H1 (cell line): ENCODE measurements around the gene OAS3. TPM values are rescaled to one million over a fixed set of nuclear protein-coding genes. Genes with fewer than 3 reads are reported as not detected.

Experiments used
- SRF ChIP-seq: IDR thresholded peaks from 2 replicates; pipeline ENCODE4 v1.6.1; 2011; ENCODE audit warnings: mild to moderate bottlenecking, low read depth, low read length, moderate library complexity
- polyA plus RNA-seq, 7 experiments: library from polyadenylated mRNA; depleted of rRNA in 3 of 7; stranded (reverse) in 5 of 7; unstranded in 2 of 7; fragments of >200 nt in 5 of 7; fragments of 200-250 nt in 2 of 7; gene quantifications; 1 replicate in 5 of 7; 2 replicates in 1 of 7; 4 replicates in 1 of 7; pipeline versions ENCODE4 v1.2.1 to v1.2.3, GENCODE V29; 2011 to 2013; ENCODE audit warnings: missing spikeins in 2 of 7, mixed read lengths in 2 of 7
- total RNA-seq: library from RNA; stranded (reverse); fragmentation: NEBNext Ultra II Directional; extraction: Animal tissue kit (Norgen Biotek cat#: 25700); gene quantifications from 2 replicates; pipeline ENCODE4 v1.2.1, GENCODE V29; 2021

The OAS3 gene
- total and polyA plus RNA-seq, 2 of the 8 experiments (the other 6 are each of a cell fraction or from before 2014, with no cell fraction given): 0.73 to 3.7 TPM

GRCh38 chr12:112909693-112910092, 28.6 kb upstream of the OAS3 start (continued):
- no peak for TF ChIP-seq SRF
